IPS DF 4.7 (cell line): ENCODE data around the gene HSDL1.

Experiments
- DNase-seq: peaks from one replicate; pipeline ENCODE4 v3.0.0-alpha.2; 2013; ENCODE audit warnings: low spot score; ENCODE audit errors: extremely low read depth

HSDL1 gene

DNA sequence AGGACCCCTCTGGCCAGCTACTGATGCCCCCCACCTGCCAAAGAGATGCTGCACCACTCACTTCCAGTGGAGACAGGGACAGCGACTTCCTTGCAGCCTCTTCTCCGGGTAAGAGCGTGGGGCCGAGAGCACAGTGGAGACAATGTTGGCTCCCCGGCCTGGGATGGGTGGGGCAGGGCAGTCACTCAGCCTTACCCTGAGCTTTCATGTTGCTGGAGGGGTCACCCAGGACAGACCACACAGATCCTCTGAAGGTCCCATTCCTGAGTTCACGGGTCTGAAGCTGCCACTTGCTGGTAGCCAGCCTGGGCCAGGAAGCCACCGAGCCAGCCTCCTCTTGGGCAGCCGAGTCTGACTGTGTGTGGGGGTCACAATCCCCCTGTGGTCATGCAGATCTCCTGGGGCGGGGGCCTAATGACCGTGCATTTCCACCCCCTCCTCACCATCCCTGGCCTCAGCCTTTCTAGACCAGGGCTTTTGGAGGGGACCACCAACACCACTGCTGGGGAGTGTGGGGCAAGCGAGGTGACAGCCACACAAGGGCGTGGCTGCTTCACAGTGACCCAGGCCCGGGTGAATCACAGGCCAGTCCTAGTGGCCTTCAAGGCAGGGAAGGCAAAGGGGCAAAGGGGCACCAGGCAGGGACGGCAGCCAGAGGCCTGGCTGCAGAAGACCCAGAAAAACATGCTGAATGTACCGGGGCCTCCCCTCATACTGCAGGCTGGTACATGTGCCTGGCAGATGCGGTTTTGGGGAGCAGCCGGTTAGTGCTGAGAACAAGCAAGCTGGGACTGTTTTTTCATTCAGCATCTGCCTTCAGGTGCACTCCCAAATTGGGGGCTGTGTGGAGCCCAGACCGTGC, 31.4 kb upstream of the HSDL1 start:
- DNase-seq, result no peak

DNA sequence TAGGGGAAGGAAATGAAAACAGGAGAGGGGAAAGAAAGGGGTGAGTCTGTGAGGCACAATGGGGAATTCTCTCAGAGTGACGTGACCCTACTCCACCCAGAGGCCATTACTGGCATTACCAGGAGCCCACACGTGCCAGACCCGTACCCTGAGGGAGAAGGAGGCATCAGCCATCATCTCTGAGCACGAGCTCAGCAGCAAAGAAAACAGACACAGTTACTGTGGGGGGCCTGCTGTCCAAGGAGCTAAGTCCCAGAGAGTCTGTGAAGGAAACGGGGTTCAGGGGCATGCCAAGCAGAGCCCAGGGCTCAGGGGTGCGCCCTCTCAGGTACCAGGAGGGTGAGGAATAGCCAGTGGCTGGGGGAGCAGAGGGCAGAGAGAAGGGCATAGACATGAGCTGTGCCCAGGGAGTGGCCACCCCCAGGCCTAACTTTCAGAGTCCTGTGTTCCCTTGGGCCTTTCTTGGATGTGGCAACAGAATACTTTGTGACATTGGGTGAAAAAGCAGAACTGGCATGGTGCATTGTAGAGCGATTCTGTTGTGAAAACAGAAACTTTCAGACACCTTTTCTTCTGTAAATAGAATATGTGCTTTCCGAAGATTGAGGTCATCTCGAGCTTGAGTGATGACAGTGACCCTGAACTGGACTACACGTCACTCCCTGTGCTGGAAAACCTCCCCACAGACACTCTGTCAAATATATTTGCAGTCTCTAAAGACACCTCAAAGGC, 30.5 kb upstream of the HSDL1 start:
- DNase-seq, result no peak

DNA sequence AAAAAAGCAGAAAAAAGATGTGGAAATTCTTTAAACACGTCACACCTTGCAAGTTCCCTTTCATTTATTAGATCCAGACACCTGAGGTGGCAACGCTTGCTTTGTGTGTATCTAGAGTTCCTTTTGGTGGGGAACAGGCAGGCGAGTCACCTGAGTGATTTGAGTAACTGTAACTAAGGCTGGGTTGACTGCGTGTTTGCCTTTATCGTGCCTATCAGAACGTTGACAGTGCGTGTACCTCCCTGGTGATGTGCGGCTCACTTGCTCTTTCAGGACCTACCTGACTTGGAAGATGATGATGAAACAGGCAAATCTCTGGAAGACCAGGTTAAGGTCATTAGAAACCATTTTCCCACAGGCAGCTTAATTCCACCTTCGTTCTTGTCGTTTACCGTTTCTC, 29.4 kb upstream of the HSDL1 start:
- DNase-seq, result no peak

DNA sequence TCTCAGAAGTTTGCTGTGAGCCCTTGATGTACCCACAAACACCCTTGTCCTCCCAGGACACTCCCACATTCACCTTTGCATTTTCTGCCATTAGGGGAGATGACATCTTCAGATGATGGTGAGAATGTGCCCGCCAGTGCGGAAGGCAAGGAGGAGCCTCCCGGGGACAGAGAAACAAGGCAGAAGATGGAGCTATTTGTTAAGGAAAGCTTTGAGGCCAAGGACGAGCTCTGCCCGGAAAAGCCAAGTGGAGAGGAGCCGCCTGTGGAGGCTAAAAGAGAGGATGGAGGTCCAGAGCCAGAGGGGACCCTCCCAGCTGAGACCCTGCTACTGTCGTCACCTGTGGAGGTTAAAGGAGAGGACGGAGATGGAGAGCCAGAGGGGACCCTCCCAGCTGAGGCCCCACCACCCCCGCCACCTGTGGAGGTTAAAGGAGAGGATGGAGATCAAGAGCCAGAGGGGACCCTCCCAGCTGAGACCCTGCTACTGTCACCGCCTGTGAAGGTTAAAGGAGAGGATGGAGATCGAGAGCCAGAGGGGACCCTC, 24.9 kb upstream of the HSDL1 start:
- no peak for DNase-seq

DNA sequence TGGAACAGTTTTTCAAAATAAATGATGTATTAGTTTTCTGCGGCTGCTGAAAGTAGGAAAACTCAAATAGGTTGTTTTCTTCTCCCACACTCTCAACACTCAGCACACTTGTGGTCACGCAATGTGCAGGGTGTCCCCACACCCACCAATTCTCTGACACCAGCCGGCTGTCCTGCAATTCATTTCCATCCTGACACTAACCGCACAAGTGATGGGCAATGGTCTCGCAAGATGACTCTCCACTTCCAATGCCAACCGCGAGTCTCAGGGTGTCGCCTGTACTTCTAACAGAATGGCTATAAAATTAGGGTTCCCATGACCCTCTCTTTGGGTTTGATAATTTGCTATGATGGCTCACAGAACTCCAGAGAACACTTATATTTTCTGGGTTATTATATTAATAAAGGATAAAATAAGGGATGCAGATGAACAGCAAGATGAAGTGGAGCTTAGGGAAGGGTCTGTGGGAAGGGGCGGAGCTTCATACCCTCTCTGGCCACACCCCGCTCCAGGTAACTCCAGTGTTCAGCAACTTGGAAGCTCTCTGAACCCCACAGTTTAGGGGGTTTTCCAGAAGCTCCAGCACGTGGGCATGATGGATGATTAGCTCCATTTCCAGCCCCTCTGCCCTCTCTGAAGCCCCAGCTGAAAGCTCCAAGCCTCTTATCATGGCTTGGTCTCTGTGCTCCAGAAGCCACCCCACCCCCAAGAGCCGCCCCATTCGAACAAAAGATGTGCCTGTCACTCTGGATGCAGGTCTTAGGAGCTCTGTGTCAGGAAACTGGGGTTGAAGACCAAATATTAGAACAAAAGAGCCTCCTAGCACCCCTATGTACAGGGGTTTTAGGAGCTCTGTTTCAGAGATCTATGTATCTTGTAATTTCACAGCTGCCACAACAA, 22.1 kb upstream of the HSDL1 start:
- DNase-seq, result no peak

DNA sequence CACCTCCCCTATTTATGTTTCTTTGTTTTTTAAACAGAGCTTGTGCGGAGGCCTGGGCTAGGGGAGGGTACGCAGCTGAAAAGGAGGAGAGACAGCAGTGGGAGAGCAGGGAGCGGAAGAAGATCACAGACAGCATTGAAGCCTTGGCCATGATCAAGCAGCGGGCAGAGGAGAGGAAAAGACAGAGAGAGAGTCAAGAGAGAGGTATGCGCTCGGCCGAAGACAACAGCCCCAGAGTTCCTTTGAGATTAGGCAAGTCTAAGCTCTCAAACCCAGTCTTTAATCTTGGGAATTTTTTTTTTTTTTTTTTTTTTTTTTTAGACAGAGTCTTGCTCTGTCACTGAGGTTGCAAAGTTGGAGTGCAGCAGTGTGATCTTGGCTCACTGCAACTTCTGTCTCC, 20.8 kb upstream of the HSDL1 start:
- DNase-seq, result no peak

DNA sequence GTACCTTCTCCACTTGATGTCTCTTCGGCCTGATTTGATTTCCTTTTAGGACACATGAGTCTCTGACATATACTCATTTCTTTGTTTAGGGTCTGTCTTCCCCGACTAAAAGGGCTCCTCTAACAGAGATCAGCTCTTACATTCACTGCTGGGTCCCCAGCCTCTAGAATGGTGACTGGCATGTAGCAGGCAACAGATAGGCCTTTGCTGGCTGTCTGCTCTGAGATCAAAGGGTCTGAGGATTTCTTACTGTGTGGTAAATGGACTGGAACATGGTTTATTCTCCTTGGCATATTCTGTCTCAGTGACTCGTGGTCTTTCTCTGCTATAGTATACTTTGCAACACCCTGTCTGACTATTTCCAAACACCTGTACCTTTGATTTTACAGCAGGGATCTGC, 16.8 kb upstream of the HSDL1 start:
- DNase-seq, result no peak

DNA sequence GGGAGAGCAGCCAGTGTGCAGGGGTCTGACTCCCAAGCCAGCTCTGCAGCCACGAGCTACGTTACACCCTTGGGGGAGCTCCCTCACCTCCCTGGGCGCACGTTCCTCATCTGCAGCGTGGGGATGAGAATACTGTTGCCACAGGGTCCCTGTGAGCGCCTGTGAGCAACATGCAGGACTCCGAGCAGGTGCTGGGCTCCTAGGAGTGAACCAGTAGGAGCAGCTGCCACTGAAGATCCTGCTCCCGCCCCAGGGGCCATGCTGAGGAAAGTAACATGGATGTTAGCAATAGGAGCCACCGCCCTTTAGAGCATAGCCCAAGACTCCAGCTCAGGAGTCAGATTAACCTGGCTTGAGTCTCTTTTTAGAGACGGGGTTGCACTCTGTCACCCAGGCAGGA, 16.1 kb upstream of the HSDL1 start:
- no peak for DNase-seq

DNA sequence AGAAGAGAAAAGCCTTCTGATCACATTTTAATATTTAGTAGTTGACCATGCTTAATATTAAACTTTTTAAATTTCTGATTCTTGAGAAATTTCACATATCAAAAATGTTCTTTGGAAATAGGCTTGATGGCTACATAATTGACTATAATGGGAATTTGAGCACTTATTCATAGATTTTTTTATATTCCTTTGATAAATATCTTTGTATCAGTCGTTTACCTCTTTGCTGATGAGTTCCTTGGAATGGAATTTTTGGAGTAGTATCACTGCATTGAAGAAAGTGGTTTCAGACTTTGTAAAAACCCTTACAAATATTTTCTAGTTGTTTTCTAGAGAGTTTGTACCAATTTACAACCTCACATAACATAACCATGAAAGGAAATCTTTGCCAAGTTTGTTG, 14.8 kb upstream of the HSDL1 start:
- no peak for DNase-seq

DNA sequence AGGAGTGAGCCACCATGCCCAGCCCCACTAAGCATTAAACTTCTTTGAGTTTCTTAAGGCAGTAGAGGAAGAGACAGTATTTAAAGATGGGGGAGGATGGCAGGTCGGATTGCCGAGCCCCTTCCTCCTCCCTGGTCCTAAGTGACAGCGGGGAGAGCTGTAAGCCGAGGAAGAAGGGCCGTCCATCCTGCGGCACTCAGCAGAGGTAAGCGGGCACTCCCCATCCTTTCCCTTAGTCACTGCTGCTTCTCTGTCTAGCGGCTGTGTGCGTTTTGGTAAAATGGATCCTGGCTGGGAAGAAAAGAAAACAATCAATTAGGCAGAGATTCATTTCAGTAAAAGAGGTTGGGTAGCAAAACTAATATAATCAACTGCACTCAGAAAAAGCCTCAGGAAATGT, 14.0 kb upstream of the HSDL1 start:
- DNase-seq, result no peak

DNA sequence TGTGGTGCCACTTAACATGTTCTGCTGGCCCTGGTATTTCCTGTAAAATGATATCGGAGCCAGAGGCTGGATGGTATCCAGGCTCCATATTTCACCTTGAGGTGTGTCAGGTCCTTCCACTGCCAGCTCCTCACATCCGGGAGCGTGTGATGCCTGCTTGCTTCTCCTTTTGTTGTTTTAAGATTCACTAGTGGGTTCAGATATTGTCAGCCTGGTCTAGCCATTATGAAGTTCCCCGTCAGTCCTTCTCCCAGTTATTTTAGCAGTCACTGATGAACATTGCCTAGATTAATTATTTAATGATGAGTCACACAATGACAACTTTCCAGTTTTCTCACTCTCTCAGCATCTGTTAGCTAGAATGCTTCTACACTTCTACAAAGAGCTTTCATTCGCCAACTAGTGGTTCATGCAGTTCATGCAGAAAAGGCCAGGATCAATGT, 11.4 kb upstream of the HSDL1 start:
- DNase-seq, result no peak

DNA sequence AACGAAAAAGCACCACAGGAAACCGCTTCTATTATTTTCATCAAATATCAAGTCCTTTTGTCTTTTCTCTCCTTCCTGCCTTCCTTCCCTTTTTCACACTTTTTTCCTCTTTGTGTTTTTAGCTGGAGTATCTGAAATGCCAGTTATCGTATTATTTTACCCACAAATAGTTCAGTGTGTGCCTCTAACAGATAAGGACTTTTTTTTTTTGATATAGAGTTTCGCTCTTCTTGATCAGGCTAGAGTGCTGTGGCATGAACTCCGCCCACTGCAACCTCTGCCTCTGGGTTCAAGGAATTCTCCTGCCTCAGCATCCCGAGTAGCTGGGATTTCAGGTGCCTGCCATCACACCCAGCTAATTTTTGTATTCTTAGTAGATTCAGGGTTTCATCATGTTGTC, 10.8 kb upstream of the HSDL1 start:
- DNase-seq, result no peak

DNA sequence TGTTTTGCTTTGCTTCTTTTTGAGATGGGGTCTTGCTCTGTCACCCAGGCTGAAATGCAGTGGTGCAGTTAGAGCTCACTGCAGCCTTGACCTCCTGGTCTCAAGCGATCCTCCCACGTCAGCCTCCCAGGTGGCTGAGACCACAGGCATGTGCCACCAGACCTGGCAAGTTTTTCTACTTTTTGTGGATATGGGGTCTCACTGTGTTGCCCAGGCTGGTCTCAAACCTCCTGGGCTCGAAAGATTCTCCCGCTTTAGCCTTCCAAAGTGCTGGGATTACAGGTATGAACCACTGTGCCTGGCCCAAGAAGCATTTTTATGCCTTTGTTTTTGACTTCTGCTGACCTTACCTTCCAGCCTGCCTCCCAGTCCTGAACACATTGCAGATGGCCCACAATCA, 10.2 kb upstream of the HSDL1 start:
- no peak for DNase-seq

DNA sequence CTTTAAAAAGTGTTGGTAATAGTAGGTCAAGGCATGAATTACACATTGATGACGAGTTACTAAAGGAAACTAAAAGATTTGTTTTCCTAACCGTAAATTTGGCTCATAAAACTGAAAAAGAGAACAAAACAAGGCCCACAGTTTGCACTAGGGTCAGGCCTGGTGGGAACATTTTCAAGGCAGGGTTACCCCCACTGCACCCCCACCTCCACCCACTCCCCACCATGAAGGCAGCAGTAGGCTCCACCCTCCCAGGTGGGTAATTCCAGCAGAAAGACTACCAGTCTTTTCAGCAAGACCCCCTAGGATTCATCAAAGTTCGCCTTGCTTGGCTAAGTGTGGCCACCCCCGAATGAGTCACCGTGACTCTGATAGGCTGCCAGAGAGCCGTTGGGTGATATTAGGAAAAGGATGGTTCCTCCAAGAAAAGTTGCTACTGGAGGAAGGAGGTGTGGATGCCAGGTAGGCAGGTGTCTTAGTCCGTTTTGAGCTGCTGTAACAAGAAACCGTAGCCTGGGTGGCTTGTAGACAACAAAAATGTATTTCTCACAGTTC, 8.8 kb upstream of the HSDL1 start:
- no peak for DNase-seq

DNA sequence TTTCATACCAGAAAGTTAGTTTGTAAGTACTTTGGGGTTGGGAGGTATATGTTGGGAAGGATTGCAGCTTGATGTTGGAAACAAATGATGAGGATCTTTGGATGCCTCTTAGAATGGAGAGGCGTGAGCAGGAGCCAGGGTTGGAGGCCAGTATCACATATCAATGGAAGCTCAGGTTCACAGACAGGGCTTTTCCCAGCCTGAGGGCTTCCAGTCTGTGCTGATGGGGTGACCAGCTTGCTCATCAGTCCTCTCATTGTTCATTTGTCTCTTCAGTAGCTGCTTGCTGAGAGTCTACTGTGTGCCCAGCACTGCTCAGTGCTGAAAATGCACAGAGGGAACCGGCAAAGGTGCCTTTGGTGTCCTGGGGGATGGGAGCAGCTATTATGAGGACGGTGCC, 5.9 kb upstream of the HSDL1 start:
- DNase-seq, result no peak

DNA sequence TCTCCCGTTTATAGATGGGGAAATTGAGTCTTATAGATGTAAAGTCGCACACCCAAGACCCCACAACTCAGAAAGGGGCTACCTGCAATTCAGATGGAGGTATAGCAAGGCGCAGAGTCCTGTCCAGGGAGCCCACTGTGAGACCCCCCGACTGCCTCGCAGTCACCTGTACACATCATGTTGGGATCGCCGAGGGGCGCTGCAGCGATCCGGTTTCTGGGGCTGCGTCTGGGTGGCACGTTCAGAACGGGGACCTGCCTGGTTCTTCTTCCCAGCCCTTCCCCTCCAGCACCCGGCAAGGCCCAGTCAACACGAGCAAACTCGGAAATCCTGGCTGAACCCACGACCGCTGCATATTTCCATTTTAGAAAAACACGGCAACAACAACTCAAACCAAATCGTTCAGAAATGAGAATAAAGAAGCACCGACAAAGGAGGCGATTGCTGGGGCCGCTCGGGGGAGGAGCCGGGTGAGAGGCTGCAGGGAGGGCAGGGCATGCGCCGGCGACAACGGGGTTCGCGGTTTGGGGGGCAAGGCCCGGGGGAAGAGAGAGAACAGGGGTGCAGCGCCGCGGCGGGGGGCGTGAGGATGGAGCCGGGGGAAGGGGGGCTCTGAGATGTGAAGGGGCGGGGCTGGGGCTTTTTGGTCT, 643 bp downstream of the HSDL1 start:
- DNase-seq, result no peak

DNA sequence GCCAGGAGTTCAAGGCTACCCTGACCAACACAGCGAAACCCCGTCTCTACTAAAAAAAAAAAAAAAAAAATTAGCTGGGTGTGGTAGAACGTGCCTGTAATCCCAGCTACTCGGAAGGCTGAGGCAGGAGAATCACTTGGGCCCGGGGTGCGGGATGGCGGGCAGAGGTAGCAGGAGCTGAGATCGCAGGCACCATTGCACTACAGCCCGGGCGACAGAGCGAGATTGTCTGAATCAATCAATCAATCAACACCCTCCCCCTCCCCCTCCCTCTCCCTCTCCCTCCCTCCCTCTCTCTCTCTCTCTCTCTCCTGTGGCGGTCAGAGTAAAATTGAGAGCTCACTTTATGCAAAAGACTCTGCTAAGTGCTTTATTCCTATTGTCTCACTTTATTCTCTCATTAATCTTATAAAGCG, 1.2 kb downstream of the HSDL1 start:
- DNase-seq, result no peak

DNA sequence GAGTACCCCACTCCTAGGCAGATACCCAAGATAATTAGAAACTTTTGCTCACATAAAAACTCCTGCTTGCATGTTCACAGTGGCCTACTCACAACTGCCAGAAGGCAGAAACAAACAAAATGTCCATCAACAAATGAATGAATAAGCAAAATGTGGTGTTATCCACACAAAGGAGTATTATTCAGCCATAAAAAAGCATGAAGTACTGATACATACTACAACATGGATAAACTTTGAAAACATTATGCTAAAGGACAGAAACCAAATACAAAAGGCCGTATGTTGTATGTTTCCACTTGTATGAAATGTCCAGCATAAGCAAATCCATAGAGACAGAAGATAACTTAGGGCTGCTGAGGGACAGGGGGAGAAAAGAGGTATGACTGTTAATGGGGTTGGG, 1.9 kb downstream of the HSDL1 start:
- no peak for DNase-seq

DNA sequence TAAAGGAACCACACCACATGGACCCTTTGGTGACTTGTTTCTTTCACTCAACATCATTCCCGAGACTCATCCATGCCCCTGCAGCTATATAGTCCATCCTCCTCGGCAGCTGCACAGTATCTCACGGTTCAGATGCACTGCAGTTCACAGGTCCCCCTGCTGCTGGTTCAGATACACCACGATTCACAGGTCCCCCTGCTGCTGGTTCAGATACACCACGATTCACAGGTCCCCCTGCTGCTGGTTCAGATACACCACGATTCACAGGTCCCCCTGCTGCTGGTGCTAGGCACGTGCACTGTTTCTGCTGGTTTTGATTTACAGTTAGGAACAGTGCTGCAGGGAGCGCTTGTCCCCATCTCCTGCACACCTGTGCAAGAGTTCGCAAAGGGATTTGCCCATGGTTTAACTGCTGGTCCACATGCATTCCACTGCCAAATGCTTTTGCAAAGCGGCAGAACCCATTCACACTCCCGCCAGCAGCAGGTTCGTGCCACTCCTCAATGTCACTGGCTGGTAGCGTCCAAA, 3.8 kb downstream of the HSDL1 start:
- DNase-seq, result no peak

DNA sequence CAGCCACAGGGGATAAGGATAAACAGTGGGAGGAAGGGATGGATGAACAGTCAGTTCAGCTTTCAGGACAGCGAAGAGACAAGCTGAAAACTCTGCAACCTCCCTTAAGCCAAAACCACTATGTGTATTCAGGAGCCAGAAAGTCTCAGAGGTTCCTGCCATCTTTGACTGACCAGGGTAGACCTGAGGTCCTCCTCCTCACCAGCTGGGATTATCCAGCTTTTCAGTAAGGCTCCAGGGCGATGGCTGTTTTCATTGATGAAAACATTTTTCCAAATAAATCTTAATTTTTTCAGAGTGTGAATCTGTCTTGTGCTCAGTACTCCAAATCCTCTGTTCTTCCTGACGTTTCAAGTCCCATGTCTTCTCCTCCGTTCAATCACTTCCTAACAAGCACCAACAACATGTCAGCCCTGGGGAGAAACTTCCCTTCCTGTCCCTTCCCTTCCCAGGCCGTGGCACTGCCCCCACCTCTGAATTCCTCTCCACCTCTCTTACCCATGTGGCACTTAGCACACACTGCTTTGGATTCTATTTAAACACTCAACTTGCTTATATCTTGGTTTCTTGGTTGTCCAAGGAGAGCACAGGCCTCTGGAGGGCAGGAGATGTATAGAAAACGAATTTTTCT, 5.2 kb downstream of the HSDL1 start:
- DNase-seq, result no peak
